GM23338 (cell line): ENCODE measurements around the gene GC. TPM values are rescaled to one million over a fixed set of nuclear protein-coding genes. Genes with fewer than 3 reads are reported as not detected.

Experiments
- ATAC-seq: fragments of 200-7000 bp; cut with Tn5 transposase; 3 replicates; pipeline ENCODE4 v1.9.1; 2020
- DNase-seq: peaks from one replicate; pipeline ENCODE4 v3.0.0-alpha.2; 2015; ENCODE audit warnings: low spot score
- H2AFZ ChIP-seq: fragments of 200-600 bp; sonication (generic); 2 replicates; pipeline ENCODE4 v1.8.0; 2016; ENCODE audit warnings: antibody characterized with exemption, mild to moderate bottlenecking, moderate library complexity
- H3F3A ChIP-seq: fragments of 200-600 bp; sonication (generic); replicated peaks from 2 replicates; pipeline ENCODE4 v1.8.0; 2017; ENCODE audit warnings: antibody characterized with exemption, mixed run types, low read depth
- H3K27ac ChIP-seq: fragments of 200-600 bp; sonication (generic); 2 replicates; pipeline ENCODE4 v1.6.1; 2016; ENCODE audit warnings: low read depth
- H3K27me3 ChIP-seq: fragments of 200-600 bp; sonication (generic); 2 replicates; pipeline ENCODE4 v1.8.0; 2016; ENCODE audit warnings: mild to moderate bottlenecking, mixed run types, moderate library complexity; ENCODE audit not compliant: insufficient read depth
- H3K36me3 ChIP-seq: fragments of 200-600 bp; sonication (generic); 2 replicates; pipeline ENCODE4 v1.8.0; 2016; ENCODE audit warnings: mild to moderate bottlenecking; ENCODE audit not compliant: insufficient read depth
- H3K4me1 ChIP-seq: fragments of 200-600 bp; sonication (generic); 2 replicates; pipeline ENCODE4 v1.8.0; 2016; ENCODE audit warnings: mild to moderate bottlenecking, moderate library complexity; ENCODE audit not compliant: insufficient read depth
- H3K4me2 ChIP-seq: fragments of 200-600 bp; sonication (generic); 2 replicates; pipeline ENCODE4 v1.7.1; 2017; ENCODE audit warnings: mixed run types
- H3K4me3 ChIP-seq: fragments of 200-600 bp; sonication (generic); 2 replicates; pipeline ENCODE4 v1.6.1; 2016; ENCODE audit warnings: mixed run types
- H3K79me2 ChIP-seq: fragments of 200-600 bp; sonication (generic); replicated peaks from 2 replicates; pipeline ENCODE4 v1.8.0; 2017; ENCODE audit warnings: mild to moderate bottlenecking; ENCODE audit not compliant: insufficient read depth
- H3K9me2 ChIP-seq: fragments of 200-600 bp; sonication (generic); 2 replicates; pipeline ENCODE4 v1.8.0; 2017; ENCODE audit not compliant: insufficient read depth
- H4K20me1 ChIP-seq: fragments of 200-600 bp; sonication (generic); replicated peaks from 2 replicates; pipeline ENCODE4 v1.8.0; 2017; ENCODE audit warnings: mild to moderate bottlenecking; ENCODE audit not compliant: insufficient read depth
- H3K27ac Mint-ChIP-seq: 2 replicates; pipeline ENCODE4 v1.8.0; 2020; ENCODE audit warnings: inconsistent platforms, mild to moderate bottlenecking, moderate library complexity, mixed read lengths
- H3K27me3 Mint-ChIP-seq: 3 replicates; pipeline ENCODE4 v1.8.0; 2022; ENCODE audit warnings: low read depth, mild to moderate bottlenecking, moderate library complexity, mixed read lengths, inconsistent platforms; ENCODE audit not compliant: insufficient read depth, poor library complexity
- H3K36me3 Mint-ChIP-seq: 3 replicates; pipeline ENCODE4 v1.8.0; 2021; ENCODE audit warnings: low read depth, mild to moderate bottlenecking, inconsistent platforms, moderate library complexity, mixed read lengths
- H3K4me1 Mint-ChIP-seq: 3 replicates; pipeline ENCODE4 v1.8.0; 2020; ENCODE audit warnings: mild to moderate bottlenecking, inconsistent platforms, mixed read lengths
- H3K4me3 Mint-ChIP-seq: 3 replicates; pipeline ENCODE4 v1.8.0; 2021; ENCODE audit warnings: moderate library complexity, mild to moderate bottlenecking, inconsistent platforms, mixed read lengths
- H3K9me3 Mint-ChIP-seq: 3 replicates; pipeline ENCODE4 v1.8.0; 2020; ENCODE audit warnings: moderate library complexity, mild to moderate bottlenecking, inconsistent platforms, mixed read lengths
- CREB1 ChIP-seq: fragments of 250-450 bp; sonication (Bioruptor Pico); IDR thresholded peaks from 2 replicates; pipeline ENCODE4 v1.5.0; 2020; ENCODE audit warnings: low read depth, mild to moderate bottlenecking, moderate library complexity
- ETS1 ChIP-seq: IDR thresholded peaks from 2 replicates; pipeline ENCODE4 v1.6.1; 2016; ENCODE audit warnings: antibody characterized with exemption
- EZH2 ChIP-seq: fragments of 200-600 bp; sonication (generic); IDR thresholded peaks from one replicate; pipeline ENCODE4 v1.8.0; 2017; ENCODE audit warnings: antibody characterized with exemption, mild to moderate bottlenecking, low read depth; ENCODE audit not compliant: unreplicated experiment
- JUNB ChIP-seq: IDR thresholded peaks from one replicate; pipeline ENCODE4 v1.6.1; 2016; ENCODE audit warnings: antibody characterized with exemption; ENCODE audit not compliant: unreplicated experiment
- NANOG ChIP-seq: IDR thresholded peaks from 2 replicates; pipeline ENCODE4 v1.6.1; 2016; ENCODE audit warnings: antibody characterized with exemption, borderline replicate concordance
- POLR2AphosphoS5 ChIP-seq: IDR thresholded peaks from 2 replicates; pipeline ENCODE4 v1.6.1; 2016; ENCODE audit warnings: antibody characterized with exemption, low read depth
- STAT1 ChIP-seq: IDR thresholded peaks from one replicate; pipeline ENCODE4 v1.6.1; 2016; ENCODE audit warnings: antibody characterized with exemption; ENCODE audit not compliant: unreplicated experiment
- ZNF114 ChIP-seq: fragments of 250-450 bp; sonication (Bioruptor Pico); IDR thresholded peaks from 2 replicates; pipeline ENCODE4 v1.5.0; 2020; ENCODE audit warnings: mild to moderate bottlenecking, moderate library complexity
- ZNF331 ChIP-seq: fragments of 250-450 bp; sonication (Bioruptor Pico); IDR thresholded peaks from 2 replicates; pipeline ENCODE4 v1.5.0; 2020; ENCODE audit warnings: low read depth, mild to moderate bottlenecking, moderate library complexity
- polyA plus RNA-seq: library from polyadenylated mRNA; unstranded; fragments of >200 nt; fragmentation: Nextera tagmentation; extraction: Ambion mirVana; gene quantifications from 2 replicates; pipeline ENCODE4 v1.2.1, GENCODE V29; 2016
- total RNA-seq: library from RNA; depleted of rRNA; stranded (reverse); fragments of >200 nt; shearing (Covaris generic); gene quantifications from 2 replicates; pipeline ENCODE4 v1.2.3, GENCODE V29; 2014
- TF ChIP-seq, protein P1 (sequence below): fragments of 250-450 bp; sonication (Bioruptor Pico); IDR thresholded peaks from 2 replicates; pipeline ENCODE4 v1.5.0; 2020; ENCODE audit warnings: mild to moderate bottlenecking, moderate library complexity
- TF ChIP-seq, protein P2 (sequence below), 2 experiments: fragments of 200-600 bp in 1 of 2; sonication (generic) in 1 of 2; conservative IDR thresholded peaks; 2 replicates each; pipeline versions ENCODE4 v1.5.1 to v1.6.1; 2016 to 2017; ENCODE audit warnings: antibody characterized with exemption in 2 of 2, low read depth in 2 of 2, mild to moderate bottlenecking in 2 of 2, moderate library complexity in 1 of 2

GC gene
- total and polyA plus RNA-seq, 2 experiments from 2014 or later, result 0.21 to 1.7 TPM

DNA sequence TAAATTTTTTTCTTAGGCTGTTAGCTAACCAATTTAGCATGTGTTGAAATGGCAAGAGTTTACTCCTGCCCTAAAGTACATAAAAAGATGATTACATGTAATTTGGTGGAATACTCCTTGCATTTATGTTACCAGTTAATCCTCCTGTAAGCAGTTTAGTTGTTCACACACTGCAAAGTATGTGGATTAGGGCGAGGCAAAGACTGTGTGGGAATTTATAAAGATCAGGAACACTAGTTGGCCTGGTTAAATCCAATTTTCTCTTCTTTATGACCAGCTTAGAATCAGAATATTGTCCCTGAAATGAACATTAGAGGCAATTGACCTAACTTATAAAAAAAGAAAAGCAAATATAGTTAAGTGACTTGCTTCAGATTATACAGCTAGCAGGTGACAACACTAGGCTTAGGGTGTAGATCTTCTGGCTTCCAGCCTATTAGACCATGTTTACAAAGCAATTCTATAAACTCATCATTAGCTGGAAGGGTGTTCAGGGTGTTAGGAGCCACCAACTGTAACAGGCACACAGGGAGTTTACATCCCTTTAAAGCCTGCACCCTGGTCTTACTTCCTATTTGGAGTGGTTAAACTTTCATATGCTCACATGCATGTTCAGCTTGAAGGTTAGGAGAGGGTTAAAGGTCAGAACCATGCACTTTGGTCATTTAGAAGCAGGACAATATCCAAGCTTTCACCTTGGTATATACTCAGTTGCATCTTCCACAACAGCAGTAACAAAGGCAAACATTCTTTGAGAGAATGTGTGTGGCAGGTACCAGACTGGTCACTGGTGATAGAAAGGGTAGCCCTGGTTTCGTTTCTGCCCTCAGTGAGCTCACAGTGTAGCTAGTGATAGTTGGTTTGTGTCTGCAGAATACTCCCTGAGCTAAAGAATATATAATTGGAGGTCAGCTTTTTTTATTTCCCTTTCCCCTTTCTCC is 72.6 kb downstream of the GC start:
- Histone ChIP-seq H3K79me2 (no peaks in the 10 kb centered on the region), H3K27me3 (no peaks in the 10 kb centered on the region), H3K36me3 (no peaks in the 10 kb centered on the region), H3K9me2 (no peaks in the 10 kb centered on the region), H2AFZ (no peak overlapping the region), H3K4me1 (0 out of 2 replicates have a peak, but pooled peaks cover 5% of the 10 kb centered on the region), H3F3A (no peaks in the 10 kb centered on the region), H3K4me2 (no peak overlapping the region), H3K4me3 (no peak overlapping the region), H3K27ac (no peak overlapping the region), H4K20me1 (no peaks in the 10 kb centered on the region)
- TF ChIP-seq JUNB, result no peak
- TF ChIP-seq POLR2AphosphoS5, result no peak
- TF ChIP-seq STAT1, result no peak
- TF ChIP-seq, protein P1, sequence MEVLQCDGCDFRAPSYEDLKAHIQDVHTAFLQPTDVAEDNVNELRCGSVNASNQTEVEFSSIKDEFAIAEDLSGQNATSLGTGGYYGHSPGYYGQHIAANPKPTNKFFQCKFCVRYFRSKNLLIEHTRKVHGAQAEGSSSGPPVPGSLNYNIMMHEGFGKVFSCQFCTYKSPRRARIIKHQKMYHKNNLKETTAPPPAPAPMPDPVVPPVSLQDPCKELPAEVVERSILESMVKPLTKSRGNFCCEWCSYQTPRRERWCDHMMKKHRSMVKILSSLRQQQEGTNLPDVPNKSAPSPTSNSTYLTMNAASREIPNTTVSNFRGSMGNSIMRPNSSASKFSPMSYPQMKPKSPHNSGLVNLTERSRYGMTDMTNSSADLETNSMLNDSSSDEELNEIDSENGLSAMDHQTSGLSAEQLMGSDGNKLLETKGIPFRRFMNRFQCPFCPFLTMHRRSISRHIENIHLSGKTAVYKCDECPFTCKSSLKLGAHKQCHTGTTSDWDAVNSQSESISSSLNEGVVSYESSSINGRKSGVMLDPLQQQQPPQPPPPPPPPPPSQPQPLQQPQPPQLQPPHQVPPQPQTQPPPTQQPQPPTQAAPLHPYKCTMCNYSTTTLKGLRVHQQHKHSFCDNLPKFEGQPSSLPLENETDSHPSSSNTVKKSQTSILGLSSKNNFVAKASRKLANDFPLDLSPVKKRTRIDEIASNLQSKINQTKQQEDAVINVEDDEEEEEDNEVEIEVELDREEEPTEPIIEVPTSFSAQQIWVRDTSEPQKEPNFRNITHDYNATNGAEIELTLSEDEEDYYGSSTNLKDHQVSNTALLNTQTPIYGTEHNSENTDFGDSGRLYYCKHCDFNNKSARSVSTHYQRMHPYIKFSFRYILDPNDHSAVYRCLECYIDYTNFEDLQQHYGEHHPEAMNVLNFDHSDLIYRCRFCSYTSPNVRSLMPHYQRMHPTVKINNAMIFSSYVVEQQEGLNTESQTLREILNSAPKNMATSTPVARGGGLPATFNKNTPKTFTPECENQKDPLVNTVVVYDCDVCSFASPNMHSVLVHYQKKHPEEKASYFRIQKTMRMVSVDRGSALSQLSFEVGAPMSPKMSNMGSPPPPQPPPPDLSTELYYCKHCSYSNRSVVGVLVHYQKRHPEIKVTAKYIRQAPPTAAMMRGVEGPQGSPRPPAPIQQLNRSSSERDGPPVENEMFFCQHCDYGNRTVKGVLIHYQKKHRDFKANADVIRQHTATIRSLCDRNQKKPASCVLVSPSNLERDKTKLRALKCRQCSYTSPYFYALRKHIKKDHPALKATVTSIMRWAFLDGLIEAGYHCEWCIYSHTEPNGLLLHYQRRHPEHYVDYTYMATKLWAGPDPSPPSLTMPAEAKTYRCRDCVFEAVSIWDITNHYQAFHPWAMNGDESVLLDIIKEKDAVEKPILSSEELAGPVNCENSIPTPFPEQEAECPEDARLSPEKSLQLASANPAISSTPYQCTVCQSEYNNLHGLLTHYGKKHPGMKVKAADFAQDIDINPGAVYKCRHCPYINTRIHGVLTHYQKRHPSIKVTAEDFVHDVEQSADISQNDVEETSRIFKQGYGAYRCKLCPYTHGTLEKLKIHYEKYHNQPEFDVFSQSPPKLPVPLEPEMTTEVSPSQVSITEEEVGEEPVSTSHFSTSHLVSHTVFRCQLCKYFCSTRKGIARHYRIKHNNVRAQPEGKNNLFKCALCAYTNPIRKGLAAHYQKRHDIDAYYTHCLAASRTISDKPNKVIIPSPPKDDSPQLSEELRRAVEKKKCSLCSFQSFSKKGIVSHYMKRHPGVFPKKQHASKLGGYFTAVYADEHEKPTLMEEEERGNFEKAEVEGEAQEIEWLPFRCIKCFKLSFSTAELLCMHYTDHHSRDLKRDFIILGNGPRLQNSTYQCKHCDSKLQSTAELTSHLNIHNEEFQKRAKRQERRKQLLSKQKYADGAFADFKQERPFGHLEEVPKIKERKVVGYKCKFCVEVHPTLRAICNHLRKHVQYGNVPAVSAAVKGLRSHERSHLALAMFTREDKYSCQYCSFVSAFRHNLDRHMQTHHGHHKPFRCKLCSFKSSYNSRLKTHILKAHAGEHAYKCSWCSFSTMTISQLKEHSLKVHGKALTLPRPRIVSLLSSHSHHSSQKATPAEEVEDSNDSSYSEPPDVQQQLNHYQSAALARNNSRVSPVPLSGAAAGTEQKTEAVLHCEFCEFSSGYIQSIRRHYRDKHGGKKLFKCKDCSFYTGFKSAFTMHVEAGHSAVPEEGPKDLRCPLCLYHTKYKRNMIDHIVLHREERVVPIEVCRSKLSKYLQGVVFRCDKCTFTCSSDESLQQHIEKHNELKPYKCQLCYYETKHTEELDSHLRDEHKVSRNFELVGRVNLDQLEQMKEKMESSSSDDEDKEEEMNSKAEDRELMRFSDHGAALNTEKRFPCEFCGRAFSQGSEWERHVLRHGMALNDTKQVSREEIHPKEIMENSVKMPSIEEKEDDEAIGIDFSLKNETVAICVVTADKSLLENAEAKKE (CRISPR knock-in tag), result no peak
- no peak for TF ChIP-seq ETS1
- no peak for TF ChIP-seq ZNF331 (CRISPR knock-in tag)
- no peak for TF ChIP-seq CREB1 (CRISPR knock-in tag)
- TF ChIP-seq ZNF114, result no peak
- no peak for TF ChIP-seq NANOG
- no peak for TF ChIP-seq EZH2
- TF ChIP-seq, protein P2, sequence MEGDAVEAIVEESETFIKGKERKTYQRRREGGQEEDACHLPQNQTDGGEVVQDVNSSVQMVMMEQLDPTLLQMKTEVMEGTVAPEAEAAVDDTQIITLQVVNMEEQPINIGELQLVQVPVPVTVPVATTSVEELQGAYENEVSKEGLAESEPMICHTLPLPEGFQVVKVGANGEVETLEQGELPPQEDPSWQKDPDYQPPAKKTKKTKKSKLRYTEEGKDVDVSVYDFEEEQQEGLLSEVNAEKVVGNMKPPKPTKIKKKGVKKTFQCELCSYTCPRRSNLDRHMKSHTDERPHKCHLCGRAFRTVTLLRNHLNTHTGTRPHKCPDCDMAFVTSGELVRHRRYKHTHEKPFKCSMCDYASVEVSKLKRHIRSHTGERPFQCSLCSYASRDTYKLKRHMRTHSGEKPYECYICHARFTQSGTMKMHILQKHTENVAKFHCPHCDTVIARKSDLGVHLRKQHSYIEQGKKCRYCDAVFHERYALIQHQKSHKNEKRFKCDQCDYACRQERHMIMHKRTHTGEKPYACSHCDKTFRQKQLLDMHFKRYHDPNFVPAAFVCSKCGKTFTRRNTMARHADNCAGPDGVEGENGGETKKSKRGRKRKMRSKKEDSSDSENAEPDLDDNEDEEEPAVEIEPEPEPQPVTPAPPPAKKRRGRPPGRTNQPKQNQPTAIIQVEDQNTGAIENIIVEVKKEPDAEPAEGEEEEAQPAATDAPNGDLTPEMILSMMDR (conservative IDR thresholded peaks at IDR 0.05; ENCODE audit: low read depth in 2 of 2), result no peak
- H3K9me3 Mint-ChIP-seq, result no peaks in the 10 kb centered on the region; the same call in 2 of the 3 replicates
- H3K4me3 Mint-ChIP-seq, result no peak overlapping the region
- H3K4me1 Mint-ChIP-seq, result peaks cover 4% of the 10 kb centered on the region; the same call in 2 of the 3 replicates
- DNase-seq, result no peak
- H3K27me3 Mint-ChIP-seq, result peaks cover 1% of the 10 kb centered on the region
- H3K27ac Mint-ChIP-seq, result no peak overlapping the region
- no peak for ATAC-seq
- no peaks in the 10 kb centered on the region for H3K36me3 Mint-ChIP-seq
